ENCODE results near the gene PNPLA6.

DNA sequence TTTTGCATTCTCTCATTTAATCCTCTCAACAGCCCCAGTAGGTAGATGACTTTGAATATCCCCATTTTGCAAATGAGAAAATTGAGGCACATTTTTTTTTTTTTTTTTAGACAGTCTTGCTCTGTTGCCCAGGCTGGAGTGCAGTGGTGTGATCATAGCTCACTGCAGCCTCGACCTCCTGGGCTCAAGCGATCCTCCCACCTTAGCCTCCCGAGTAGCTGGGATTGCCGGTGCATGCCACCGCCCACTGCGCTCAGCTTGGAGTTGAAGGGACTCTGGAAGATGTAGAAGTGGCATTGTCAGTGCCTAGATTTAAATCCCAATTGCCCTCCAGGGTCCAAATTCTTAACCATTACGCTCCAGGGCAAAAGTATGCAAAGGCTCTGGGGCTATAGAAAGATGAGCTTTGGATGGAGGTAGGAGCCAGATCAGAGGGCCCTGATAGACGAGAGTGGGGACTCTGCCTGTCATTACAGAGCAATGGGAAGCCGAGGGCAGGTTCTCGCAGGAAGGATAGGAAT, 13.9 kb upstream of the PNPLA6 start:
- no peak for TF ChIP-seq LEF1 (IDR thresholded peaks at IDR 0.05)
- no peak for TF ChIP-seq NFE2L1 (tag; IDR thresholded peaks at IDR 0.05; ENCODE audit: borderline replicate concordance, low read depth)
- no peak for TF ChIP-seq ZNF830 (CRISPR knock-in tag; IDR thresholded peaks at IDR 0.05)
- TF ChIP-seq, protein P1, sequence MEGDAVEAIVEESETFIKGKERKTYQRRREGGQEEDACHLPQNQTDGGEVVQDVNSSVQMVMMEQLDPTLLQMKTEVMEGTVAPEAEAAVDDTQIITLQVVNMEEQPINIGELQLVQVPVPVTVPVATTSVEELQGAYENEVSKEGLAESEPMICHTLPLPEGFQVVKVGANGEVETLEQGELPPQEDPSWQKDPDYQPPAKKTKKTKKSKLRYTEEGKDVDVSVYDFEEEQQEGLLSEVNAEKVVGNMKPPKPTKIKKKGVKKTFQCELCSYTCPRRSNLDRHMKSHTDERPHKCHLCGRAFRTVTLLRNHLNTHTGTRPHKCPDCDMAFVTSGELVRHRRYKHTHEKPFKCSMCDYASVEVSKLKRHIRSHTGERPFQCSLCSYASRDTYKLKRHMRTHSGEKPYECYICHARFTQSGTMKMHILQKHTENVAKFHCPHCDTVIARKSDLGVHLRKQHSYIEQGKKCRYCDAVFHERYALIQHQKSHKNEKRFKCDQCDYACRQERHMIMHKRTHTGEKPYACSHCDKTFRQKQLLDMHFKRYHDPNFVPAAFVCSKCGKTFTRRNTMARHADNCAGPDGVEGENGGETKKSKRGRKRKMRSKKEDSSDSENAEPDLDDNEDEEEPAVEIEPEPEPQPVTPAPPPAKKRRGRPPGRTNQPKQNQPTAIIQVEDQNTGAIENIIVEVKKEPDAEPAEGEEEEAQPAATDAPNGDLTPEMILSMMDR (IDR thresholded peaks at IDR 0.05 in 2 of 3, conservative IDR thresholded peaks at IDR 0.05 in 1 of 3; ENCODE audit: insufficient read depth in 2 of 3, low read depth in 1 of 3, low read length in 3 of 3), result no peak
- TF ChIP-seq NRF1 (conservative IDR thresholded peaks at IDR 0.05 in 1 of 2, IDR thresholded peaks at IDR 0.05 in 1 of 2), result no peak
- no peak for TF ChIP-seq HLTF (IDR thresholded peaks at IDR 0.05)
